Naive thymus-derived CD4-positive, alpha-beta T cell (primary cell): Measurements from ENCODE around the gene FXR2. TPM values are rescaled to one million over a fixed set of nuclear protein-coding genes. Genes with fewer than 3 reads are reported as not detected.
A peak's percentile ranks its signal among the peaks of the same experiment; 100 is the strongest.

Experiments
- ATAC-seq: fragments of 150-1000 bp; cut with Tn5 transposase; 2 replicates; pipeline ENCODE4 v1.10.0; 2021; ENCODE audit warnings: mild to moderate bottlenecking, moderate library complexity
- CTCF ChIA-PET: fragments of 350-600 bp; sonication (Branson Sonifier 250); formaldehyde crosslinking; loops from one replicate; lab custom pipeline; 2021; ENCODE audit warnings: antibody characterized with exemption; lab: Charles Lee
- POLR2A ChIA-PET: fragments of 350-600 bp; sonication (Branson Sonifier 250); formaldehyde crosslinking; loops from one replicate; lab custom pipeline; 2021; ENCODE audit warnings: antibody characterized with exemption, inconsistent platforms; lab: Charles Lee
- DNase-seq, 9 donors: peaks; one replicate each; pipeline versions ENCODE4 v3.0.0 to v3.0.0-alpha.2; 2020 to 2022; ENCODE audit warnings: mixed read lengths in 1 of 9
- H3K27ac ChIP-seq: one replicate; pipeline ENCODE4 v1.7.0; 2013; ENCODE audit warnings: mild to moderate bottlenecking, low read depth, low read length, moderate library complexity
- H3K27me3 ChIP-seq, 2 donors: one replicate each; pipeline ENCODE4 v1.7.0; 2013; ENCODE audit warnings: low read length in 2 of 2, mild to moderate bottlenecking in 2 of 2, moderate library complexity in 2 of 2; ENCODE audit not compliant: control insufficient read depth in 2 of 2, insufficient read depth in 2 of 2
- H3K36me3 ChIP-seq, 3 experiments: 1 replicate in 2 of 3; 2 replicates in 1 of 3; pipeline ENCODE4 v1.7.0; 2013; ENCODE audit warnings: low read length in 3 of 3, mild to moderate bottlenecking in 3 of 3, moderate library complexity in 1 of 3; ENCODE audit not compliant: insufficient read depth in 3 of 3, control insufficient read depth in 2 of 3
- H3K4me1 ChIP-seq, 2 donors: one replicate each; pipeline ENCODE4 v1.7.0; 2013; ENCODE audit warnings: low read length in 2 of 2, mild to moderate bottlenecking in 2 of 2, moderate library complexity in 1 of 2; ENCODE audit not compliant: control insufficient read depth in 2 of 2, insufficient read depth in 2 of 2
- H3K4me3 ChIP-seq: 2 replicates; pipeline ENCODE4 v1.7.0; 2013; ENCODE audit warnings: mild to moderate bottlenecking, low read length
- H3K9me3 ChIP-seq, 3 experiments: 1 replicate in 2 of 3; 2 replicates in 1 of 3; pipeline ENCODE4 v1.7.0; 2013; ENCODE audit warnings: low read length in 3 of 3; ENCODE audit not compliant: control insufficient read depth in 2 of 3
- H3K27ac Mint-ChIP-seq, 9 donors: one replicate each; pipeline ENCODE4 v1.8.0; 2020 to 2022; ENCODE audit warnings: mixed read lengths in 9 of 9, mild to moderate bottlenecking in 8 of 9, moderate library complexity in 5 of 9, inconsistent platforms in 2 of 9
- H3K27me3 Mint-ChIP-seq, 5 donors: one replicate each; pipeline ENCODE4 v1.8.0; 2021 to 2022; ENCODE audit warnings: mixed read lengths in 5 of 5, mild to moderate bottlenecking in 1 of 5
- H3K36me3 Mint-ChIP-seq, 5 donors: one replicate each; pipeline ENCODE4 v1.8.0; 2020 to 2022; ENCODE audit warnings: mixed read lengths in 5 of 5, mild to moderate bottlenecking in 3 of 5, inconsistent platforms in 1 of 5
- H3K4me1 Mint-ChIP-seq, 7 donors: one replicate each; pipeline ENCODE4 v1.8.0; 2020 to 2022; ENCODE audit warnings: mixed read lengths in 7 of 7, mild to moderate bottlenecking in 3 of 7, inconsistent platforms in 1 of 7
- H3K4me3 Mint-ChIP-seq, 10 donors: one replicate each; pipeline ENCODE4 v1.8.0; 2020 to 2022; ENCODE audit warnings: mild to moderate bottlenecking in 10 of 10, mixed read lengths in 10 of 10, moderate library complexity in 6 of 10, inconsistent platforms in 2 of 10
- H3K9me3 Mint-ChIP-seq, 11 donors: one replicate each; pipeline ENCODE4 v1.8.0; 2020 to 2022; ENCODE audit warnings: mixed read lengths in 11 of 11, mild to moderate bottlenecking in 4 of 11, inconsistent platforms in 1 of 11, moderate library complexity in 1 of 11
- intact Hi-C, 2 donors: fragments of 100-400 bp; cut with micrococcal nuclease; formaldehyde crosslinking; loops; one replicate each; pipeline ENCODE4 v1.15.1; 2023
- polyA plus RNA-seq, 2 donors: library from polyadenylated mRNA; unstranded; fragments of 300-500 nt; fragmentation: Illumina TruSeq; gene quantifications; one replicate each; pipeline ENCODE4 v1.2.3, GENCODE V29; 2021
- total RNA-seq, 6 experiments: library from RNA in 5 of 6; stranded (reverse) in 5 of 6; gene quantifications; 1 replicate in 5 of 6; 2 replicates in 1 of 6; pipeline ENCODE4 v1.2.3 and lab custom pipeline; 2021 to 2026

The FXR2 gene
- total and polyA plus RNA-seq, 7 experiments from 2014 or later: 5.5 to 46.9 (median 25.2) TPM

GRCh38 chr17:7569571-7569970 lies 45.1 kb downstream of the FXR2 start:
- H3K27ac ChIP-seq: no peak overlapping the region
- H3K27me3 ChIP-seq: no peaks in the 10 kb centered on the region
- H3K36me3 ChIP-seq: peaks cover 13 to 70% (median 16%) of the 10 kb centered on the region in 3 experiments
- H3K9me3 Mint-ChIP-seq: peaks cover 0 to 6% (median 0%) of the 10 kb centered on the region in 11 donors
- DNase-seq (no peak), ATAC-seq (no peak)
- H3K9me3 ChIP-seq: no peaks in the 10 kb centered on the region
- H3K4me3 ChIP-seq: no peak overlapping the region
- H3K4me1 Mint-ChIP-seq: peaks cover 9 to 36% (median 18%) of the 10 kb centered on the region in 7 donors
- intact Hi-C loops: no loop called here
- POLR2A ChIA-PET: interaction anchor here (0.6 to 7.8 kb wide), 6 partner anchors 14 to 860 kb away, joined by 3 to 108 read pairs (median 3); partner anchors contain the start of gene MPDU1
- H3K36me3 Mint-ChIP-seq: peaks cover 4 to 35% (median 15%) of the 10 kb centered on the region in 5 donors
- no peak overlapping the region for H3K4me3 Mint-ChIP-seq
- H3K4me1 ChIP-seq: peaks cover 11 to 13% of the 10 kb centered on the region in 2 donors
- peaks cover 0 to 5% (median 0%) of the 10 kb centered on the region in 5 donors for H3K27me3 Mint-ChIP-seq
- CTCF ChIA-PET: interaction anchor here (0.7 to 2.2 kb wide), 4 partner anchors 9 to 235 kb away, joined by 3 to 12 read pairs (median 4); partner anchors contain the start of gene CD68
- H3K27ac Mint-ChIP-seq: peak overlapping the region in 2 of 9 donors; percentile 8 to 97

- intact Hi-C loops: no loop called here
- H3K9me3 Mint-ChIP-seq: no peaks in the 10 kb centered on the region
- ChIA-PET CTCF (interaction anchor here (1.7 kb wide), 1 partner anchor 48 kb away, joined by 5 read pairs; no protein-coding TSS in a partner anchor), POLR2A (interaction anchor here (2.2 to 3.9 kb wide), 5 partner anchors 10 to 123 kb away, joined by 7 to 35 read pairs (median 23); partner anchors contain the start of genes POLR2A, TNFSF12, TP53 and WRAP53)
- H3K9me3 ChIP-seq: no peaks in the 10 kb centered on the region
- peaks cover 6 to 44% (median 9%) of the 10 kb centered on the region in 3 experiments for H3K36me3 ChIP-seq
- no peak overlapping the region for H3K4me3 ChIP-seq
- H3K27ac ChIP-seq: no peak overlapping the region
- DNase-seq: no peak
- H3K4me1 ChIP-seq: peaks cover 17 to 44% of the 10 kb centered on the region in 2 donors
- H3K27ac Mint-ChIP-seq: peak overlapping the region in 8 of 9 donors; percentile 61 to 96 (median 89)
- H3K36me3 Mint-ChIP-seq: peaks cover 0 to 24% (median 8%) of the 10 kb centered on the region in 5 donors
- H3K4me3 Mint-ChIP-seq: peak overlapping the region in 9 of 10 donors; percentile 87 to 98 (median 90)
- peaks cover 0 to 2% (median 0%) of the 10 kb centered on the region in 5 donors for H3K27me3 Mint-ChIP-seq
- no peaks in the 10 kb centered on the region for H3K27me3 ChIP-seq
- peaks cover 25 to 48% (median 36%) of the 10 kb centered on the region in 7 donors for H3K4me1 Mint-ChIP-seq
- ATAC-seq: no peak
Measured at GRCh38 chr17:7563115-7563869, 51.4 kb downstream of the FXR2 start.

- Histone ChIP-seq H3K27ac (peak overlapping the region; percentile 92), H3K36me3 (peaks cover 6 to 40% (median 9%) of the 10 kb centered on the region in 3 experiments), H3K4me3 (peak overlapping the region; percentile 96), H3K27me3 (no peaks in the 10 kb centered on the region), H3K9me3 (no peaks in the 10 kb centered on the region), H3K4me1 (peaks cover 17 to 53% of the 10 kb centered on the region in 2 donors)
- Mint-ChIP-seq H3K4me3 (peak overlapping the region; percentile 87 to 98 (median 94)), H3K36me3 (peaks cover 0 to 20% (median 4%) of the 10 kb centered on the region in 5 donors), H3K9me3 (no peaks in the 10 kb centered on the region), H3K27me3 (peaks cover 0 to 2% (median 0%) of the 10 kb centered on the region in 5 donors), H3K4me1 (peaks cover 27 to 50% (median 44%) of the 10 kb centered on the region in 7 donors), H3K27ac (peak overlapping the region; percentile 61 to 96 (median 87))
- CTCF ChIA-PET: interaction anchor here (2.4 to 6.1 kb wide), 3 partner anchors 44 to 206 kb away, joined by 11 to 86 read pairs (median 23); no protein-coding TSS in a partner anchor
- intact Hi-C loops: no loop called here
- ATAC-seq (no peak), DNase-seq (no peak)
- POLR2A ChIA-PET: interaction anchor here (0.9 to 3.9 kb wide), 11 partner anchors 10 to 209 kb away, joined by 3 to 45 read pairs (median 20); partner anchors contain the start of genes MPDU1, POLR2A, TMEM102 and TNFSF12
Measured at GRCh38 chr17:7562208-7562605, 52.5 kb downstream of the FXR2 start.

GRCh38 chr17:7561589-7562207 lies 53.0 kb downstream of the FXR2 start, which contains the start of gene SENP3:
SENP3 (plus strand) TSS chr17:7561919; CDS start chr17:7563077, 1,158 bp downstream.
- H3K27ac Mint-ChIP-seq: peak within 1 kb of the TSS; percentile 90 to 100 (median 96)
- Histone ChIP-seq H3K36me3 (peaks cover 6 to 37% (median 9%) of the 10 kb centered on the region in 3 experiments), H3K27me3 (no peaks in the 10 kb centered on the region), H3K27ac (peak within 1 kb of the TSS; percentile 92), H3K9me3 (no peaks in the 10 kb centered on the region), H3K4me1 (peaks cover 17 to 54% of the 10 kb centered on the region in 2 donors), H3K4me3 (peak within 1 kb of the TSS; percentile 96)
- ATAC-seq: peak; percentile 90
- peaks cover 28 to 50% (median 45%) of the 10 kb centered on the region in 7 donors for H3K4me1 Mint-ChIP-seq
- peak; percentile 86 to 97 (median 90) for DNase-seq
- ChIA-PET CTCF (interaction anchor here (0.5 to 6.1 kb wide), 26 partner anchors 8 to 279 kb away, joined by 3 to 86 read pairs (median 6); partner anchors contain the start of genes MPDU1, SOX15, TNFSF12 and TP53), POLR2A (interaction anchor here (0.6 to 3.9 kb wide), 21 partner anchors 9 to 209 kb away, joined by 3 to 45 read pairs (median 8); partner anchors contain the start of genes FXR2, MPDU1, POLR2A and TMEM102)
- H3K9me3 Mint-ChIP-seq: no peaks in the 10 kb centered on the region
- intact Hi-C loops: loop anchor here (1.0 kb wide), 22 partner anchors 9 to 309 kb away; partner anchors contain the start of genes ELP5 (in 2 of the 2), POLR2A (in 2 of the 2), EIF5A (in 1 of the 2) and FXR2 (in 1 of the 2)
- H3K27me3 Mint-ChIP-seq: peaks cover 0 to 2% (median 0%) of the 10 kb centered on the region in 5 donors
- H3K36me3 Mint-ChIP-seq: peaks cover 0 to 19% (median 4%) of the 10 kb centered on the region in 5 donors
- peak within 1 kb of the TSS; percentile 87 to 98 (median 94) for H3K4me3 Mint-ChIP-seq

GRCh38 chr17:7561028-7561575 lies 53.6 kb downstream of the FXR2 start:
- H3K27ac ChIP-seq: peak overlapping the region; percentile 92
- peaks cover 6 to 31% (median 9%) of the 10 kb centered on the region in 3 experiments for H3K36me3 ChIP-seq
- ChIA-PET CTCF (interaction anchor here (0.5 to 6.1 kb wide), 37 partner anchors 9 to 278 kb away, joined by 3 to 86 read pairs (median 5); partner anchors contain the start of genes MPDU1, PLSCR3, SOX15 and TNFSF12), POLR2A (interaction anchor here (0.6 to 3.9 kb wide), 26 partner anchors 9 to 205 kb away, joined by 3 to 45 read pairs (median 7); partner anchors contain the start of genes FXR2, MPDU1, POLR2A and SOX15)
- Mint-ChIP-seq H3K27ac (peak overlapping the region; percentile 90 to 100 (median 96)), H3K27me3 (peaks cover 0 to 2% (median 0%) of the 10 kb centered on the region in 5 donors), H3K4me3 (peak overlapping the region; percentile 87 to 97 (median 93)), H3K36me3 (peaks cover 0 to 23% (median 4%) of the 10 kb centered on the region in 5 donors), H3K4me1 (peaks cover 33 to 55% (median 49%) of the 10 kb centered on the region in 7 donors), H3K9me3 (no peaks in the 10 kb centered on the region)
- peak overlapping the region; percentile 96 for H3K4me3 ChIP-seq
- DNase-seq: peak; percentile 60 to 86 (median 71)
- peaks cover 17 to 54% of the 10 kb centered on the region in 2 donors for H3K4me1 ChIP-seq
- H3K9me3 ChIP-seq: no peaks in the 10 kb centered on the region
- intact Hi-C loops: loop anchor here (1.0 kb wide), 22 partner anchors 9 to 309 kb away; partner anchors contain the start of genes ELP5 (in 2 of the 2), POLR2A (in 2 of the 2), EIF5A (in 1 of the 2) and FXR2 (in 1 of the 2)
- H3K27me3 ChIP-seq: no peaks in the 10 kb centered on the region
- peak; percentile 76 for ATAC-seq
